ENCODE measurements around the gene RAB3IL1.
A peak's percentile ranks its signal among the peaks of the same experiment; 100 is the strongest.
"Not testable (repeated sequence)": the region's sequence is repeated elsewhere in the genome, so short reads cannot be mapped to it uniquely, and the experiment has no call there.

The RAB3IL1 gene, protein sequence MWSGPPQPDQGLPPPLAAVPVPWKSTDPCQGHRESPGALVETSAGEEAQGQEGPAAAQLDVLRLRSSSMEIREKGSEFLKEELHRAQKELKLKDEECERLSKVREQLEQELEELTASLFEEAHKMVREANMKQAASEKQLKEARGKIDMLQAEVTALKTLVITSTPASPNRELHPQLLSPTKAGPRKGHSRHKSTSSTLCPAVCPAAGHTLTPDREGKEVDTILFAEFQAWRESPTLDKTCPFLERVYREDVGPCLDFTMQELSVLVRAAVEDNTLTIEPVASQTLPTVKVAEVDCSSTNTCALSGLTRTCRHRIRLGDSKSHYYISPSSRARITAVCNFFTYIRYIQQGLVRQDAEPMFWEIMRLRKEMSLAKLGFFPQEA

DNA sequence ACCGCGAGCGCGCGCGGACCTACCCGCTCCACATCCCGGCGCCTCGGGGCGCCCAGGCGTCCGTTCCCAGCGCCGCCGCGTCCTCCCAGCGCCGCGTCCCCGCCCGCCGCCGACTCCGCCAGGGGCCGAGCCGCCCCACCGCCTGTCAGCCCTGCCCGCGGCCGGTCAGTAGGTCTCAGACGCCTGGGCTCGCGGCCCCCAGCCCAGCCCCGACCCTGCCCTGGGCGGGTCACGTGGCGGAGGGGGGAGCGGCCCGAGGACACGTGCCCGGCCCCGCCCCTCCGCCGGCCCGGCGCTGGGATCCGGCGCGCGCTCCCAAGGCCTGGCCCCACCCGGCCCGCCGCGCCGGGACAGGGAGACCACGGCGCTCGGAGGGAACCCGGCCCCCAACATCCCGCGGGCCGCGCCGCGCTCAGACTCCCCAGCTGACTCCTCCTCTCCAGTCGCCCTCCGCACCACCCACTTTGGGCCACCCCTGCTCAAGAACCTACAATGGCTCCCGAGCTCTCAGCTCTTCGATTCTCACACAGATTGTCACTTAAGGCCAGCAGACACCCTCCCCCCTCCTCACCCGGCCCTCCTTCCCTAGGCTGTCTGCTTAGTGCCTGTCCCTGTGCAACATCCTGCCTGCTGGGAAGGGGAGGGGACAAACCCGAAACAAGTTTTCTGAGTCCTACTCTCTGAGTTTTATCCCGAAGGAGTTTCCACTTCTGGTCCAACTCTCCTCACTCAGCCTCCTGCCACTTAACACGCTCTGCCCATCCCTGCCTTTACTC, at the start of gene RAB3IL1:
RAB3IL1 (minus strand) TSS at position 233 of the 776 bp plus-strand sequence; CDS start at position 34, 199 bp downstream.
- DNase-seq (ENCODE audit: low spot score): no peak

DNA sequence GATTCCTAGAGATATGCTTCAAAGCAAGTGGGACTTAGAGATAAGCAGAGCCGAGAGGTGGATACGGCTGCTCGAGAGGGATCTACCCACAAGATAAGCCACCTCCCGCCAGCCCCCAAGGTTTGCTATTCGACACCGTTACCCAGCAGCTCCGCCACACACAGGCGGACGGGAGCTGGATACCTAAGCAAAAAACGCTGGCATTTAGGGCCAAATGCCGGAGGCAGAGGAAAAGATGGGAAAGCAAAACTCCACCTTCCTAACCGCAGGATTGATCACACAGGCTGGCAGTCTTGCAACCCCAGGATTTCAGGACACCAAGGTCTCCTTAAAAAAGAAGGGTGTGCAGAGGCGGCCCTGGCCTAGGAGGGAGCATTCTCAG, 49.4 kb upstream of the RAB3IL1 start:
- DNase-seq (ENCODE audit: low spot score): peak; percentile 25

DNA sequence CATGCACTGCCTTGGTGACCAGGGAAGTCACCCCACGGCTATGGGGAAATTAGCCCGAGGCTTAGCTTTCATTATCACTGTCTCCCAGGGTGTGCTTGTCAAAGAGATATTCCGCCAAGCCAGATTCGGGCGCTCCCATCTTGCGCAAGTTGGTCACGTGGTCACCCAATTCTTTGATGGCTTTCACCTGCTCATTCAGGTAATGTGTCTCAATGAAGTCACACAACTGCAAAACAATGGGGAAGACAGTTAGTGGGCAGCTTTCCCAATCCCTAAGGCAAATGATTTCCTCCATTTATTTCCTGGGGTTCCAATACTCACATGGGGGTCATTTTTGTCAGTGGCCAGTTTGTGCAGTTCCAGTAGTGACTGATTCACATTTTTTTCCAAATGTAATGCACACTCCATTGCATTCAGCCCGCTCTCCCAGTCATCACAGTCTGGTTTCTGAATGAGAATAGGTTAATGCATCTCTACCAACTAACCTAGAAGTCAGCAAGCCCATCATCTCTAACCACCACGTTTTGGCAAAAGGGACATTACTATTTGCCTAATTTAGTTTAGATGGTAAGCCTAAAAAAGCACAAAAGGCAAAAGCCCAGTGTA, 47.4 kb upstream of the RAB3IL1 start:
- DNase-seq (ENCODE audit: low spot score): not testable (repeated sequence)

DNA sequence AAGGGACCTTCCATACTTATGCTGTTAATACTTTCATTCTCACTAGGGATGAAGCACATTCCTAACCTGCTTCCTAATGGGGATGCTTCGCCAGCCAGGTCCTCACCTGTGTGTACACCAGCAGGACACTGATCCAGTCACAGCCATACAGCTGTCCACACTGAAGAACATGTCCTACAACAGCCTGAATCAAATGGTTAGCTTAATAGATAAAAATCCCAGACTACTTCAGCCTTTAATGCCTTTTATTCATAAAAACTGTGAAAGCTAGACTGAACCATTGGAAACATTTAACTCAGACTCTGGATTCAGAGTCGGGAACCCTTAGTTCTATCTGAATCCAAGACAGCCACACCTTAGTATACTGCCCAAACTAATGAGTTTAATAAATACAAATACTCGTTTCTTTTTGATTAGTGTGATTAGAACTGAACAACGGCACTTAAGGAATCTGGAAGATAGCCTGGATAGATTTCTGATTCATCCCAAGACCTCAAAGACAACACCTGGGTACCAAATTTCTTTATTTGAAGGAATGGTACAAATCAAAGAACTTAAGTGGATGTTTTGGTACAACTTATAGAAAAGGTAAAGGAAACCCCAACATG, 46.8 kb upstream of the RAB3IL1 start:
- DNase-seq (ENCODE audit: low spot score): no peak

DNA sequence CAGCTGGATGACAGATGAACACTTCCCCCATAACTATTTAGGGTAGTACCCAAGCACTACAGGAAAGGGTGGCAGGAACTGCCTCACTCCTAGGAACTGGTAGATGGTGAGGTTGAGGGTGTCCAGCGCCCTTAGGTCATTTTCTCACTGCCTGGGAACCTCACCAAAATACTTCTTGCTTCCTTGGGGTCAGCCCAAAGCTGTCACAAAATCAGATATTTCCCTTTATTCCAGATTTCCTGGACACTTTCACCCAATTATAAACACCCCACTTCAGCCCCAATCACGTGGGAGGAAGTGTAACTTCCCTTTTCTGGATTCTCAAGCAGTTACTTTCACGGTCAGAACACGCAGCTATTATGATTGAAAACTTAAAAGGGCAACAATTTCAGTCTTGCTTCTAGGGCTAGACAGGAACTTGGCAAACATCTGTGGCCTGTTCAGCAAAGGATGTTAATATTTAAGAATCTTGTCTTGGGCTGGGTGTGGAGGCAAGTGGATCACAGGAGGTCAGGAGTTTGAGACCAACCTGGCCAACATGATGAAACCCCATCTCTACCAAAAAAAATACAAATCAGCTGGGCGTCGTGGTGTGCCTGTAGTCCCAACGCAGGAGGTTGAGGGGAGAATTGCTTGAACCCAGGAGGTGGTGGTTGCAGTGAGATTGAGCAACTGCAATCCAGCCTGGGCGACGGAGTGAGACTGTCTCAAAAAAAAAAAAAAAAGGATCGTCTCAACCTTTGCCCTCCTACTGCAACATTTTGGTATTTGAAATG, 46.1 kb upstream of the RAB3IL1 start:
- DNase-seq (ENCODE audit: low spot score): no peak

DNA sequence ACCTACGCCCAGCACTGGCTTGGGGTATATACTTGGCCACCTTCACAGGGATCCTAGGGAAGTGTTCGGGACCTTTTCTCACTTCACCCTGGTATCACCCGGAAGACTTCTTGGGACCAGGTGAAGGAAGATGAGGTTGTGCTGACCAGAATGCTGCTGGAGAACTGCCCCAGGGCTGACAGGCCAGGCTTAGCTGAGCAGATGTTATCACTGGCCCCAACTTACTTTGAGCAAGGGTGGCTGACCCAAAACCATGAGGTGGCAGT, 45.6 kb upstream of the RAB3IL1 start:
- DNase-seq (ENCODE audit: low spot score): no peak

DNA sequence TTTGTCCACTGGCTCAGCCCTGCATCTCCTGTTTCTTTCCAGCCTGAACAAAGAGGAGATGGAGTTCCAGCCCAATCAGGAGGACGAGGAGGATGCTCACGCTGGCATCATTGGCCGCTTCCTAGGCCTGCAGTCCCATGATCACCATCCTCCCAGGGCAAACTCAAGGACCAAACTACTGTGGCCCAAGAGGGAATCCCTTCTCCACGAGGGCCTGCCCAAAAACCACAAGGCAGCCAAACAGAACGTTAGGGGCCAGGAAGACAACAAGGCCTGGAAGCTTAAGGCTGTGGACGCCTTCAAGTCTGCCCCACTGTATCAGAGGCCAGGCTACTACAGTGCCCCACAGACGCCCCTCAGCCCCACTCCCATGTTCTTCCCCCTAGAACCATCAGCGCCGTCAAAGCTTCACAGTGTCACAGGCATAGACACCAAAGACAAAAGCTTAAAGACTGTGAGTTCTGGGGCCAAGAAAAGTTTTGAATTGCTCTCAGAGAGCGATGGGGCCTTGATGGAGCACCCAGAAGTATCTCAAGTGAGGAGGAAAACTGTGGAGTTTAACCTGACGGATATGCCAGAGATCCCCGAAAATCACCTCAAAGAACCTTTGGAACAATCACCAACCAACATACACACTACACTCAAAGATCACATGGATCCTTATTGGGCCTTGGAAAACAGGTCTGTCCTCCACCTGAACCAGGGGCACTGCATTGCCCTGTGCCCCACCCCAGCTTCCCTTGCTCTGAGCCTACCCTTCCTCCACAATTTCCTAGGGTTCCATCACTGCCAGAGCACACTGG, 45.0 kb upstream of the RAB3IL1 start:
- no peak for DNase-seq (ENCODE audit: low spot score)

DNA sequence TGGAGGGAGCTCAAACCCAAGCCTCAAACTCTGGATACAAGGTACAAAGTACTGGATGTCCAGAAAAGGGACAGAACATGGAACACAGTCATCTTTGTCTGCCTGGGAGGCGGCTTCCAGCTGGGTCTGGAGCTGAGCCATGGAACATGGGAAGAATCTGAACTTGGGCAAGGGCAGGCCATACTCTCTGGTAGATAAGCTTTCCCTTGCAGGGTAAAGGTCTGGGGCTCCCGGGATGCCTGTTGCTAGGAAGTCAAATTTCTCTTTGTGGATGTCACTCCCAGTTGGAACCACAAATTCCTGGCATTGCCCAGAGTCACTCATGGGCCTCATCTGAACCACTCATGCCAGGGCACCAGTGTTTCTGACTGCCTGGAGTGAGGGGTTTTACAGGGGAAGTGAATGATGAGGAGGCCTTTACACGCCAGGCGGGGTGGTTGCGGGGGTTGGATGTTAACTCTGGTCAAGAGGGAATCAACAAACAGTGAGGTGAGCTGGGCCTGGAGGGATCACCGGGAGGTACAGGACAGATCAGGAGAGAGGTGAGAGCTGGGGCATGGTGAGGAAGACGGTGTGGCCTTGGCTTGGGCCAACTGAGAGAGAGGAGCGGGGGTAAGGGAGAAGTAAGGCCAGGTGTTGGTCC, 44.3 kb upstream of the RAB3IL1 start:
- no peak for DNase-seq (ENCODE audit: low spot score)

DNA sequence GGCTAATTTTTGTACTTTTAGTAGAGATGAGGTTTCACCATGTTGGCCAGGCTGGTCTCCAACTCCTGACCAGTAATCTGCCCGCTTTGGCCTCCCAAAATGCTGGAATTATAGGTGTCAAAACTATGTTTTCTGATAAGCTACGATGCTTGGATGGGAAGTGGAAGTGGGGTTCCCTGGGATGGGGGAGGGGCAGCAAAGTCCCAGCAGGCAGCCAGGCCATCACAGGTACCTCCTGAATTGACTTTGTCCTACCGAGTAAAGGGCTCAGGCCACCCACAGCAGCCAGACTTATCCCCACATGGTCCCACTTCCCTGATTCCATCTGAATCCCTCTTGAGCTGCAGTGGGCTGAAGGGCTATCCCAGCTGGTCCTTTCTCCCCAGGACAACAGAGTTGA, 43.2 kb upstream of the RAB3IL1 start:
- DNase-seq (ENCODE audit: low spot score): no peak

DNA sequence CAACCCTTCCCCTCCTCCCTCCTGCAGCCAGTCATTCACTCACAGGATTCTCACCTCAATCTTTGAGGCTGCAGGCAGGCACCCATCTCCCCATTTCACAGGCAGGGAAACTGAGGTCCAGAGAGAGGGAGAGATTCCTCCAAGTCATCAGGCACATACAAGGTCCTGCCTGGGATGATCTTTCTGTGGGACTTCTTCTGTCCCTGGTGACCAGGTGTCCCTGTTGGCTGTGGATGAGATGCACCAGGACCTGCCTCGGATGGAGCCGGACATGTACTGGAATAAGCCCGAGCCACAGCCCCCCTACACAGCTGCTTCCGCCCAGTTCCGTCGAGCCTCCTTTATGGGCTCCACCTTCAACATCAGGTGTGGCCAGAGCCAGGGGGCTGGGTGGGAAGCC, 42.3 kb upstream of the RAB3IL1 start:
- no peak for DNase-seq (ENCODE audit: low spot score)

DNA sequence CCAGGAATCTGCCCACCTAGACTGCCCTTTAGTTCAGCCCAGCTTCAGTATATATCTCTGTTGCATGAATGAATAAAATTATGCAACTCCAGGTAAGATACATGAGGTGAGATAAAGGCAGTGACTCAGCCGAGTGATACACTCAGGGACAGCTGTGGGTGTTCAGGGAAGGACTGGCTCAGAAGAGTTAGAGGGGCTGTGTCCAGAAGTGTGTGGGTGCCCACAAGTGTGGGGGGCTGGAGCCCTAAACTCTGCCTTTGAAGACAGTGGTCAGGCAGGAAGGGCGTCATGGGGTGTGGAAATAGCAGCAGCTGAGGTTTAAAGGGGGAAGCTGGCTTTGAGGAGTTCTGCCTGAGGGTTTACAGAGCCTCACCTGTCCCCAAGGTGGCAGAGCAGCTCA, 41.7 kb upstream of the RAB3IL1 start:
- DNase-seq (ENCODE audit: low spot score): no peak

DNA sequence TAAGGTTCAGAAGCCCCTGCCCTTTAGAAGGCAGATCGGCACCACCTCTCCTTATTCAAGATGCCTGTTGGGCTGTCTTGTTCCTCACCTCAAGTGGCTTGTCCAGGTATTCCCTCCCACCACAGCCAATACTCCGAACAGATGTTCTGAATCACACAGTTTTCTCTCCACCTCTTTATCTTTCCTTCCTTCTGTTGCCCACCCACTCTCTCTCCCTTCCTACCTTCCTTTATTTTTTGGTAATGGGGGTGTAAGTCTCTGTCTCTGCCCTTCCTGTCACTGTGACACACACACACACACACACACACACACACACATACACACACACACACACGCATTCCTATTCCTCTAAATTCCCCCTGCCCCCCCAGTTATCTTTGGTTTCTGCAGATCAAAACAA, 41.2 kb upstream of the RAB3IL1 start:
- DNase-seq (ENCODE audit: low spot score): no peak

DNA sequence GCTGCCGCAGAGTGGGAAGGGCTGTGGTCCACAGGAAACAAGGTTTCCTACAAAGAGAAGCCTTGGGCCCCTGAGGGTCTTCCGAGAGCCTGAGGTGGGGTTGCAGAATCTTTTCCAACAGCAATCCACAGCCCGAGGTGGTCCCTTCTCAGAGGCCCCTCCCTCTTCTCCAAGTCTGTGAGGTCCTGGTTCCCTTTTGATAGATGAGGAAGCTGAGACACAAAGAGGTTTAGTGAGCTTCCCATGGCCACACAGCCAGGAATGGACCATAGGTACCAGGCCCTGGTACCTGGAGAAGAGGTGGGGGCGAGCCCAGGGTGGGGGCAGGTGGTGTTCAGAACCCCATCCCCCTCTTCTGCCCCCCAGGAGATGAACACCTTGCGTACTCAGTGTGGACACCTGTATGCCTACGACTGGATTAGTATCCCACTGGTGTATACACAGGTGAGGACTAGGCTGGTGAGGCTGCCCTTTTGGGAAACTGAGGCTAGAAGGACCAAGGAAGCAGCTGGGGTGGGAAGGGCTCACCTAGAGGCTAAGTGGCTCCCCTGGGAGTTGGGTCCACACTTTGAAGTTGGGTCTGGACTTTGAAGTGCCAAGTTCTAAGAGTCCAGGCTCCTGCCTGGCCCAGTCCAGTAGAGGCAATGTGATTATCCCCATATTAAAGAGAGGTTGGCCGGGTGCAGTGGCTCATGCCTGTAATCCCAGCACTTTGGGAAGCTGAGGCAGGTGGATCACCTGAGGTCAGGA, 39.8 kb upstream of the RAB3IL1 start:
- no peak for DNase-seq (ENCODE audit: low spot score)

DNA sequence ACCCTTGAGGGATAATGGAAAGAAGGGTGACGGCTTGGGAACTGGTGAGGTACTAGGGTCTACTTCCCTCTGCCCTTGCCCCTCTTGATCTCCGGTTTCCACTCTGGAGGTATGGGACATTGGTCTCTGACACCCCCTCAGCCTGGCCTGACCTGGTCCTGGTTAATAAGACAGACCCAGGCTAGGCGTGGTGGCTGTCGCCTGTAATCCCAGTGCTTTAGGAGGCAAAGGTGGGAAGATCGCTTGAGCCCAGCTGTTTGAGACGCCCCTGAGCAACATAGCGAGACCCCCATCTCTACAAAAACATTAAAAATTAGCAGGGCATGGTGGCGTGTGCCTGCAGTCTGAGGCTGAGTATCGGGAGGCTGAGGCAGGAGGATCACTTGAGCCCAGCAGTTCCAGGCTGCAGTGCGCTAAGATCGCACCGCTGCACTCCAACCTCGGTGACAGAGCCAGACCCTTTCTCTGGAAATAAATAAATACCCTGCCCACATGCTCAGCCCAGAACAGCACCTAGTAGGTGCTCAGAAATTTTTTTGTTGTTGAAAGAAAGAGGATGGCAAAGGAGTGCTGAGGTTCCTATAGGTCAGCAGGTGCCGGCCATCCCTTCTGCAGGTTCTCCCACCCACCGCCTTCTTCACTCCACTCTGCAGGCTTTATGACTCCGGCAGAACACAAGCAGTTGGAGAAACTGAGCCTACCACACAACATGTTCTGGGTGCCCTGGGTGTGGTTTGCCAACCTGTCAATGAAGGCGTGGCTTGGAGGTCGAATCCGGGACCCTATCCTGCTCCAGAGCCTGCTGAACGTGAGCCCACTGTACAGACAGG, 39.0 kb upstream of the RAB3IL1 start:
- no peak for DNase-seq (ENCODE audit: low spot score)

DNA sequence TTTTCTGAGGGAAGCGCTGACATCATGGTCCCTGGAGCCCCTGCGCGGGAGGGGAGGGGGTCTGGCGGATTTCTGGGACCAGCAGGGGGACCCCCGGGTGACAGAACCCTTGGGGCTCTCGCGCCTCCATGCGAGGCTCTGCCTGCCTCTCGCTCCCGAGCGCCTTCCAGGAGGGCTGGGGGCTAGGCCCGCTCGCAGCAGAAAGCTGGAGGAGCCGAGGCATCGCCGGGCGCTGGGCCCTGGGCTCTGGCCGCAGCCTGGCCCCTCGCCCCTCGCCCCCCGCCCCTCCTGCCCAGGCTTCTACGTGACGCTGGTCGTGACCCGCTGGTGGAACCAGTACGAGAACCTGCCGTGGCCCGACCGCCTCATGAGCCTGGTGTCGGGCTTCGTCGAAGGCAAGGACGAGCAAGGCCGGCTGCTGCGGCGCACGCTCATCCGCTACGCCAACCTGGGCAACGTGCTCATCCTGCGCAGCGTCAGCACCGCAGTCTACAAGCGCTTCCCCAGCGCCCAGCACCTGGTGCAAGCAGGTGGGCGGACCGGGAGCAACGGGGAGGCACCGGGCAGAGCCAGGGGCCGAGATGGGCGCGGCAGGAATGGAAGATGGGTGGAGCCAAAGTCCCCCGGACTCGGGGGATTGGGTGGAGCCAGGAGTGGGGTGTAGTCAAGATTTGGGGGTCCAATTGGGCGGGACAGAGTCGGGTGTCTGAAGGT, 38.2 kb upstream of the RAB3IL1 start:
- no peak for DNase-seq (ENCODE audit: low spot score)

DNA sequence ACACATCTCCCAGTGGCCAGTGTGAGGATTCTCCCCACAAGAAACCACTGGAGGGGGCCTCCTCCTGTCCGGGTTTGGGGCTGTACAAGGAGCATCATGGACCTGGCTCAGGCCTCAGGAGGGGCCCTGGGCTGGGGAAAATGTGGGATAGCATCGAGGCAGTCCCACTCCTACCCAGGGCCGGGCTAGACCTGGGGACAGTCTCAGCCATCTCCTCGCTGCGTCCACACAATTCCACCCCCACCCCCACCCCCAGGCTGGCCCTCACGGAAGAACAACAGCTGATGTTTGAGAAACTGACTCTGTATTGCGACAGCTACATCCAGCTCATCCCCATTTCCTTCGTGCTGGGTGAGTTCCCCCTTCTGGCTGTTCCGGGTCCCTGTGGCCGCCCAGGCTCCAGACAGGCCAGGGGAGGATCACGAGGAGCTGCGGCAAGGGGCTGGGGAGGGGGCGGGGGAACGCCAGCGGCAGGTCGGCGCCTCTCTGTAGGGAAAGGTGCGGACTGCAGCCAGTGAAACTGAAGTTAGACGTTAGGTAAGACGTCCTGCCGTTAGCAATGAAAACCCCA, 37.6 kb upstream of the RAB3IL1 start:
- no peak for DNase-seq (ENCODE audit: low spot score)

DNA sequence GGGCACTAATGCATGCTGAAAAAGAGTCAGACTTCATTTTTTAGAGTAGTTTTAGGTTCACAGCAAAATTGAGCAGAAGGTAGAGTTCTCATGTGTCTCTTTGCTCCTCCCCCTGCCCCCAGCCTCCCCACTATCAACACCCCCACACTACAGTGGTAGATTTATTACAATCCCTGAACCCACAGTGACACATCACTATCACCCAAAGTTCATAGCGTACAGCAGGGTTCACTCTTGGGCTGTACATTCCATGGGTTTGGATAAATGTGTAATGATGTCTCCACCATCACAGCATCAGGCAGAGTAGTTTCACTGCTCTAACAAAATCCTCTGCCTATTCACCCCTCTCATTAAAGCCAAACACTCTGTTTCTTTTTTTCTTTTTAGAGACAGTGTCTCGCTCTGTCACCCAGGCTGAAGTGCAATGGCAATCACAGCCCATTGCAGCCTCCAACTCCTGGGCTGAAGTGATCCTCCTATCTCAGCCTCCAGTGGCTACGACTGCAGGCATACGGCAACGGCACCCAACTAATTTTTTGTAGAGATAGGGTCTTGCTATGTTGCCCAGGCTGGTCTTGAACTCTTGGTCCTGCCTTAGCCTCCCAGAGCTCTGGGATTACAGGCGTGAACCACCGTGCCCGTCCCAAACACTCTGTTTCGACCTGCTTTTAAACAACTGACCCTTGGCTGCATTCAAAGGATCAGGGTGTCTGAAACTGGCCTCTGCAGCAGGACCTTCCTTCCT, 36.9 kb upstream of the RAB3IL1 start:
- DNase-seq (ENCODE audit: low spot score): no peak
